Central memory CD4-positive, alpha-beta T cell (primary cell): ENCODE data around the gene RAB28.

Source experiments
- DNase-seq: peaks from one replicate; pipeline ENCODE4 v3.0.0; 2022
- total RNA-seq, 3 experiments: gene quantifications; one replicate each; lab custom pipeline; 2026; lab: John Stamatoyannopoulos, UW

Gene RAB28
- total RNA-seq, result 19.3 to 24.4 (median 23.1) reads per million in 3 experiments

- DNase-seq, result peak; percentile 95
Measured at GRCh38 chr4:13484122-13484748, at the start of gene RAB28. RAB28 (minus strand) TSS chr4:13484340.

- no peak for DNase-seq
Measured at GRCh38 chr4:13531625-13531998, 47.5 kb upstream of the RAB28 start.

DNA sequence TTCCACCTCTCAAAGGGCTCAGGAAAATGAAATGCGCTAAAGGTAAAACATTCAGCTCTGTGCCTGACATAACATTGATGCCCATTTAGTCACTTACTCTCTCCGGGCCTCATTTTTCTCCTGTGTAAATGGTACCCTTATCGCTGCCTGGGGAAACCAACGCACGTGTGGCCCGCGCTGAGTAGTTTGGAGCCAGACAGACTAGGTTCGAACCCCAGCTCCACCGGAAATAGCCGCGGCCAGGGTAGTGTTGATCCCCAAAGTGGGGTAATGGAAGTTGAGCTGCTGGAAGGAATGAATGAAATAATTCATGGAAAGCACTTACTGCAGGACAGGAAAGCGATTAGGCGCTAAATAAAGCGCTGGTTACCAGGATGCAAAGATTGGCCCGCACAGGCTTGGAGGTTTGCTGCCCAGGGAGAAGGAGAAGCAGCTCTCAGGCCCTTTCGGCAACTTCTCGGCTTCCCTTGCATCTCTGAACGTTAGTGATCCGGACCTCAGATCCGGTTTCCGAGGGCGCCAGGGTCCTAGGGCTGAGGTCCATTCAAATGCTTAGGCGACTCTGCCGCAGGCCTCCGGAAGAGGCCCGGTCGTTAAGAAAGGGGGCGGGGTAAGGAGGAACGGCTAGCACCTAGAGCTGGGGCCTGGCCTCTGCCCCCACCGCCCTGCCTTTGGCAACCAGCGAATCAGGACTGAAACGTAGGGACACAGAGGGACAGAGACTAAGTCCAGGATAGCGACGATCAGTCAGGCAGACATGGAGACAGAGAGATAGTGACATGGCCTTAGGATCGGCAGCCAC, 46.9 kb upstream of the RAB28 start:
- no peak for DNase-seq

GRCh38 chr4:13529128-13529919, 45.2 kb upstream of the RAB28 start:
- no peak for DNase-seq

DNA sequence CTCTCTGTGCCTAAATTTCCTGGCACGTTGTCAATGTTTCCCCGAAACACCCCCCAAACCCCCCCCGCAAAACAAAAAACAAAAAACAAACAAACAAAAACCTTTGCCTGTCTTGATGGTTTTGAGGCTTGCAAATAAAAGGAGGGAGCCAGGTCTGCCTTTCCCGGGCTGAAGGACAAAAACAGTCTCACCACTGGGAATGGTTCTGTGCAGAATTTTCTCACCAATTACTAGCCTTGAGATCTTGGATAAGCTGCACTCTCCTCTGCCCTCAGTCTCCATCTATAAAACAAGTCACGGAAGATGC, 44.6 kb upstream of the RAB28 start:
- DNase-seq, result no peak

GRCh38 chr4:13527981-13528820, 44.1 kb upstream of the RAB28 start:
- no peak for DNase-seq

DNA sequence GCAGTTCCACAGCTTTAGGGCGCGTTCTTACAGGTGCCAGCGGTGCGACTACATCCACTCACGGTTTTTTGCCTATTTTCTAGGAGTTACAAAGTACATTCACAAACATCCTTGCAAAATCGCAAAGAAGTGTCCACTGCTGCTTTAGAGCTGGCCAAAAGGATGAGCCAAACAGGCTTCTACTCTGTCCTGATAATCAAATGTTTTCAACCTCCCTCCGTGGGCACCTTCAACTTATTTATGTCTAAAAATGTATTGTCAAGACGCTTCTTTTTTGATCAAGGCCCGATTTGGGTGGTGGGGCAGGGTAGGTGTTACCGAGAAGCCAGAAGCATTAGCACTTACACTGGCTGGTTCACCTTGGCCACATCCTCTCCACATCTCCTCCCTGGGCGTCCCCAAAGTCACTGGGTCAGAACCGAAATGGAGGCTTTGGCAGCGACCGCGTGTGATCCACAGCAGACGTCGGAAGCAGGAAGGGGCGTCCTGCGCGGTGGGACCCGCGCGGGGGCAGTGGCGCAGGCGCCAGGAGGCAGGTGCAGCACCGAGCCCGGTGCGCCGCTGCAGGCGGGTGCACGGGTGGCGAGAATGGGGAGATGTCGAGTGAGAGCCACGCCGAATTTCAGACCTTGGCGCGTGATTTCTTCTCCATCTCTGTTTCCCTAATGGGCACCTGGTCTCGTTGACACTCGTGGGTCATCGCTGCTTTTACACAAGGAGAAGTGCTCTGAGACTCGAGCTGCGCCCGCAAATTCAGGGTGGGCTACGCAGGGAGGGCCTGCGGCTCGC, 43.2 kb upstream of the RAB28 start:
- DNase-seq, result no peak

- DNase-seq, result no peak
Measured at GRCh38 chr4:13526658-13527057, 42.5 kb upstream of the RAB28 start.

GRCh38 chr4:13525606-13526281, 41.6 kb upstream of the RAB28 start:
- no peak for DNase-seq

GRCh38 chr4:13524504-13525243, 40.5 kb upstream of the RAB28 start:
- no peak for DNase-seq

- no peak for DNase-seq
Measured at GRCh38 chr4:13523591-13524503, 39.7 kb upstream of the RAB28 start.

DNA sequence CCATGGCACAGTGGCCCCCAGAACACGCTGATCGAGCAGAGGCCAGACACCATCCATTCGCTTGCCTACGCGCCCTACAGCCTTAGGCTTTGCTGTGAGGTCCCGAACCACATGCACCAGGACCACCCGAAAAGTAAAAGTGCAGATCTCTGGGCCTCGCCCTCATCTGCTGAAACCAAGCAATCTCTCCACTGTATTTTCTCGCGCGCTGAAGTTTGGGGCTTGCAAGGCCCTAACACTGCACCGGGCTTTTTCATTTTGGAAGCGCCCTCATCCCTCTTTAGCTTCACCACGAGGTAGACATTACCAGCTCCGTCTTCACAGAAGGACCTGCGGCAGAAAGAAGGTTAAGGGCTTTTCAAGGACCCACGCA, 39.0 kb upstream of the RAB28 start:
- no peak for DNase-seq

DNA sequence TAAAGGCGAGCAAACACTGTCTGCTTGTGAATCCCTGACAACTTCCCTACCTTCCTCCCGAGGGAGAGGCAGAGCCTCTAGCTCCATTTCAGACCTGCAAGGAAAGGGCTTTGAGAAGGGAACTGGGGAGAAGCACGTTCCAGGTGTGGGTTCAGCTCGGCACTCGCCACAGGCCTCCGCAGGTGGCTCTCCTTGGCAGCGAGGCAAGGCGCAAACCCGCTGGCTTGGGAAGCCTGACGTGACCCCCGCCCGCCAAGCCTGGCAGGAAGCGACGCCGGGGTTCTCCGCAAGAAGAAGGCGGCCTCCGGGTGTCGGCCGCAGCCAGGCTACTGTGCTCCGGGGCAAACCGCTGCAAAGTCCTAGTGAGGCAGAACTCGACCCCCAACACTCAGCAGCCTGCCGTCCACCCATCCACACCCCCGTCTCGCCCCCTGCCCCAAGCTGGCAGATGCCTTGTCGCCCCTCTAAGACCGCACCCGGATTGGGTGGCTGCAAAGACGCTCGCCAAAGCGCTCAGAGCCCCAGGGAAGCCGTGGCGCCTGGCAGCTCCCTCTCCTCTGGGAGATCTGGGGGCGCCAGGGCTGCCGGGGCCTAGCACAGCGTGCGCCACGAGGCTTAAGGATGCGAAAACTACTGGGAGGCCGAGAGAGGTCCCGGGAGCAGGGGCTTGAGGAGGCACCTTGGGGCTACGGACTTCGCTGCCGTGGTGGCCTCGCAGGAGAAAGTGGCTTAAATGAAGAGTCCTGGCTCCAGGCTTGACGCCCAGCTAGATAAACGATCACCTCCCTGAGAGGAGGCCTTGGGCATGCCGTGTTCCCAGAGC, 38.4 kb upstream of the RAB28 start:
- no peak for DNase-seq

DNA sequence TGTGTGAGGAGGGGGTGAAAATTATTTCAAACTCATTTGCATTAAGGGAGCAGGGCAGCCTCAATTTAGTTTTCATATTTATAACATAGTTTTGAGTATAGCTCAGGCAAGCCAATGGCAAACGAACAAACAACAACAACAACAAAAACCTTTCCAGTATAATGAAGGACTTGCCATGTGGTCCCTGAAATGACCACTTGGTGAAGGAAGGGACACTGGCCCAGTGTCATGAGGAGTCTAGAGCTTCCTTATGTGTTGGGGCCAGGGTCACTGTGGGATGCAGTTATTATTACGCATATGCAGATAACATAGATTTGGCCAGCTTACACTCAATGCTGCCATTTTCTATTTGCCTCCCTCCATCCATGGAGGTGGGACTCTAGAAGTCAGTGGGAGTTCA, 36.9 kb upstream of the RAB28 start:
- no peak for DNase-seq

GRCh38 chr4:13516315-13516860, 32.2 kb upstream of the RAB28 start:
- no peak for DNase-seq

DNA sequence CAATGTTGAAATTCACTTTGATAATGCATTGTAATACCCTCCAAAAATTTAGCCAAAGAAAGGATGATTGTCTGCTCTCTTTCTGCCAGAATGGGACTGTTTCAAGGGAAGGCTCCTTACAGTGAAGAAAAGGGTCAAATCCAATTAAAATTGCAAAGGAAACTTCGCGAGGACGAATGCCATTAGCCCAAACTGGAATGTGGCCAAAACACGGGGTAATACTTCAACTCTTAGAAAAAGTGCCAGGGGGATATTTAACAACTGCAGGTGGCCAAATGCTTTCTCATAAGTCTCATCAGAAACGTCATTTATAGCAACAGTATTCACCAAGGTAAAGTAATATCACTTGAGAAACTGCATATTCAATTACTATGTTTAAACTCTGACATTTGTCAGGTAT, 31.1 kb upstream of the RAB28 start:
- DNase-seq, result no peak

- no peak for DNase-seq
Measured at GRCh38 chr4:13514722-13515121, 30.6 kb upstream of the RAB28 start.

DNA sequence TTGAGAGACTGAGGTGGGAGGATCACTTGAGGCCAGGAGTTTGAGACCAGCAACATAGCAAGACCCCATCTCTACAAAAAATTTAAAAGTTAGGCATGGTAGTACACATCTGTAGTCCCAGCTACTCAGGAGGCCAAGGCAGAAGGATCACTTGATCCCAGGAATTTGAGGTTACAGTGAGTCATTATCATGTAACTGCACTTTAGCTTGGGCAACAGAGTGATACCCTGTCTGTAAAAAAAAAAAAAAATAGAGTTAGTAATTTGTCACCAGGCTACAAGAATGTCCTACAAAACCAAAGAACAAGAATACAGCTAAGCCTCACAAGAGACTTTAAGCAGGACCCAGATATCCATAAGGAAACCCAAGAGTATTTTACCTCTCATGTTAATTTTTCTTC, 27.0 kb upstream of the RAB28 start:
- no peak for DNase-seq
